HG03045 (cell line): ENCODE results near the gene NGF.

Experiments used
- ATAC-seq: cut with Tn5 transposase; IDR thresholded peaks from one replicate; pipeline ENCODE4 v1.9.1; 2021; ENCODE audit warnings: mild to moderate bottlenecking, moderate library complexity; ENCODE audit not compliant: unreplicated experiment

NGF gene

GRCh38 chr1:115337276-115337632, 795 bp downstream of the NGF start:
- no peak for ATAC-seq

GRCh38 chr1:115336741-115337140, 1.3 kb downstream of the NGF start:
- no peak for ATAC-seq

- no peak for ATAC-seq
Measured at GRCh38 chr1:115332813-115333608, 5.0 kb downstream of the NGF start.

- ATAC-seq, result no peak
Measured at GRCh38 chr1:115331558-115332331, 6.3 kb downstream of the NGF start.

- ATAC-seq, result no peak
Measured at GRCh38 chr1:115330480-115331013, 7.5 kb downstream of the NGF start.

- no peak for ATAC-seq
Measured at GRCh38 chr1:115329965-115330364, 8.1 kb downstream of the NGF start.

GRCh38 chr1:115327270-115327669, 10.8 kb downstream of the NGF start:
- ATAC-seq, result no peak

GRCh38 chr1:115326419-115326818, 11.6 kb downstream of the NGF start:
- no peak for ATAC-seq

GRCh38 chr1:115325874-115326273, 12.2 kb downstream of the NGF start:
- ATAC-seq, result no peak

GRCh38 chr1:115324649-115325420, 13.2 kb downstream of the NGF start:
- ATAC-seq, result no peak

- no peak for ATAC-seq
Measured at GRCh38 chr1:115323366-115324004, 14.6 kb downstream of the NGF start.

GRCh38 chr1:115322631-115323030, 15.4 kb downstream of the NGF start:
- ATAC-seq, result no peak

- ATAC-seq, result no peak
Measured at GRCh38 chr1:115320377-115320776, 17.7 kb downstream of the NGF start.

- ATAC-seq, result no peak
Measured at GRCh38 chr1:115319706-115320105, 18.3 kb downstream of the NGF start.

- ATAC-seq, result no peak
Measured at GRCh38 chr1:115317101-115318012, 20.7 kb downstream of the NGF start.

GRCh38 chr1:115314765-115315164, 23.3 kb downstream of the NGF start:
- ATAC-seq, result no peak

GRCh38 chr1:115314092-115314491, 24.0 kb downstream of the NGF start:
- ATAC-seq, result no peak

GRCh38 chr1:115313182-115313581, 24.9 kb downstream of the NGF start:
- no peak for ATAC-seq

- no peak for ATAC-seq
Measured at GRCh38 chr1:115312742-115313141, 25.3 kb downstream of the NGF start.

GRCh38 chr1:115311474-115311989, 26.5 kb downstream of the NGF start:
- ATAC-seq, result no peak
